Hypothalamus (tissue), 51 donors: Measurements from ENCODE around the gene WIPF1.

Experiments
- DNase-seq, 51 donors: peaks; one replicate each; lab custom pipeline; 2025; lab: John Stamatoyannopoulos, UW

WIPF1 gene

DNA sequence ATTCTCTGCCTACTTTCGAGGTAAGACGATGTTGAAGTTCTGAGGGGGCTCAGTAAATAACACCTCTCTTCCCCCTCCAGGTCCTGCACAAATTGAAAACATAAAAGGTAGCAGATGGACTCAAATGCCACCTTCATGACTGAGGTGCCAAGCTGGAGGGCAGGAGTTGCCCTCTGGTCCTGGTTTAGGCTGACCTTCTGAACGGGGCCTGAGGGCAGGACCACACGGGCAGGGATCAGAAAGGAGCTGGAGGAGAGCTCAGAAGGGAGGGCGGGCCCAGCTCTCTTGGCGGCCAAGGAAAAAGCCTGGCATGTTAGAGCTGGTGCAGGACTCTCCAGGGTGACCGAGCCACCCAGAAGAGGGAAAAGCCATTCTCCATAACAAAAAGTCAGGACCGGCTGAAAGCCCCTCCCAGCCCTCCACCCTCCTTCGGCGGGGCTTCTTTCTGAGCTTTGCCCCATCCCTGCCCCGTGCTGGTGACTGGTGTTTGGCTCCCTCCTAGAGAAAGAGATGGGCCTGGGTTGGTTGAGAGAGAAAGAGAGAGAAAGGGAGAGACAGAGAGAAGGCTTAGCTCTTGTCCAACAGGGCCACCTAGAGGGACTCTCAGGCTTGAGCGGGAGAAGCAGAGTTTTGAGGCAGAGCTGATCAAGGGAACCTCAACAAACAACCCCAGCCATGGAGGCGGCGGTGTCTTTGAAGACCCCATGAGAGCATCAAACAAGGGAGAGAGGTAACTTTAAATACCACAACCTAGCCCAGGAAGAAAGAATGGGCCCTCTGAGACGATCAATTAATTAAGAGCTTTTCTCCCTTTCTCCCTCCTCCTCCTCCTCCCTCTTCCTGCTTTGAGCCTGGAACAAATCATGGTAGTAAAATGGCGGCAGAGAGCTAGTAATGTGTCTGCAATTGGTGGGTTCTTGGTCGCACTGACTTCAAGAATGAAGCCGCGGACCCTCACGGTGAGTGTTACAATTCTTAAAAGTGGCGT lies 50.8 kb downstream of the WIPF1 start:
- peak in 28 of 51 donors; percentile 4 to 63 (median 22) for DNase-seq

DNA sequence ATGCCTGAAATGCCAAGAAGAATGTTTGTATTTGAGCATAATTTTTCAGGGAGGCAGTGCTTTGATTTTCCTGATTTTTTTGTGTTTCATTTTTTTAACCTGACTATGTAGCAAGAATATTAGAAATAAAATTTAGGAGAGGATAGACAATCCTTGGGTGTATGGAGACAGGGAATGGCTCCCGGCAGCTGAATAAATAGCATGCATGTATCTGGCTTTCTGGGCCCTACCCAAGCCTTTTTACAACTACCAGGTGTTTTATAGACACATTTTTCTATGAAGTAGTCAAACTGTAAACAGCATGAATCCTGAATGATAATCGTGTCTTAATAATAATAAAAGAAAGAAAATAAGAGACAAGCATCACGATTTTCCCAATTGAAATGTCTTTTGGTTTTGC lies 52.4 kb downstream of the WIPF1 start:
- DNase-seq, result no peak

DNA sequence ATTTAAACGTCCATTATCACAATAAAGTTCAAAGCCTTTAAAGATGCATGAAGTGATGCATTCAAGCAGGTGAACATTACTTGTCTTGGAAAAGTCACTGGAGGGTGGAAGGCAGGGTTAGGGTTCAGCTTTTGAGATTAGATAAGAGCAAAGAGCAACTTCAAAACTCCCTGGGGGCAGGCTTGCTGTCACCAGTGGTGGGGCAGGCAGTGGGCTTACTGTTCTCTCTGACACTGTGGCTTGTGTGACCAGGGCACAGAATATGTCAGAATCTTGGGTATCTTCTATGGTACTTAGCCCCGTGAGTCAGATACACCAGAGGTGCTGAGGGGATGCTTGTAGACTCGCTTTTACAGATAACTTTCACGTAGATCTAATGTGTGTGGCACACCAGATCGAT lies 52.8 kb downstream of the WIPF1 start:
- DNase-seq, result no peak

DNA sequence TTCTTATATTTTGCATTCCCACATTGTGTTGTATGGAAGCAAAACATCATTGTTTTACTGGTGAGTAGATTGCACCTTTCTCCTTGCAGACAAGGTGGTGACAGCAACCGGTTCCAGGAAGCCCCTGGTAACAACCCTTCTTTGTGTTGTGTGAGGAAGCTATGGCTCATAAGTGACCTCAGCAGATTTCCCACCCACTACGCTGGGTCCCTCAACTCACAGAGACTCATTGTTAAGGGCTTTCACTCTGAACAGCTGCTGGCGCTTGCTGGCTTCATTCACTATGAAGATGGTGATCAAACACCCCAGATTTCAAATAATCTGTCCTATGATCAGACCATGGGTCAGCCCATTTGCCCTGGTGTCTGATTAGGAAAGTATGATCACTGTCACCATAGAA lies 53.4 kb downstream of the WIPF1 start:
- peak in 18 of 51 donors; percentile 2 to 39 (median 9) for DNase-seq

DNA sequence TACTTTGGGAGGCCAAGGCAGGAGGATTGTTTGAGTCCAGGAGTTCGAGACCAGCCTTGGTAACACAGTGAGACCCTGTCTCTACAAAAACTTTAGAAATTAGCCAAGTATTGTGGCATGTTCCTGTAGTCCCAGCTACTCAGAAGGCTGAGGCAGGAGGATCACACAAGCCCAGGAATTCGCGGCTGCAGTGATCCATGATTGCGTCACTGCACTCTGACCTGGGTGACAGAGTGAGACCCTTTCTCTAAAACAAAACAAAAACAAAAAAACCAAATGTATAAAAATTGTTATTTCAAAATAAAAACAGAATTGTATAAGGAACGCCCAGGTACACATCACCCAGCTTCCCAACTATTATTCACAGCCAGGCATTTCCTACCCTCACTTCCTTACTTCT lies 56.7 kb downstream of the WIPF1 start:
- DNase-seq, result no peak

DNA sequence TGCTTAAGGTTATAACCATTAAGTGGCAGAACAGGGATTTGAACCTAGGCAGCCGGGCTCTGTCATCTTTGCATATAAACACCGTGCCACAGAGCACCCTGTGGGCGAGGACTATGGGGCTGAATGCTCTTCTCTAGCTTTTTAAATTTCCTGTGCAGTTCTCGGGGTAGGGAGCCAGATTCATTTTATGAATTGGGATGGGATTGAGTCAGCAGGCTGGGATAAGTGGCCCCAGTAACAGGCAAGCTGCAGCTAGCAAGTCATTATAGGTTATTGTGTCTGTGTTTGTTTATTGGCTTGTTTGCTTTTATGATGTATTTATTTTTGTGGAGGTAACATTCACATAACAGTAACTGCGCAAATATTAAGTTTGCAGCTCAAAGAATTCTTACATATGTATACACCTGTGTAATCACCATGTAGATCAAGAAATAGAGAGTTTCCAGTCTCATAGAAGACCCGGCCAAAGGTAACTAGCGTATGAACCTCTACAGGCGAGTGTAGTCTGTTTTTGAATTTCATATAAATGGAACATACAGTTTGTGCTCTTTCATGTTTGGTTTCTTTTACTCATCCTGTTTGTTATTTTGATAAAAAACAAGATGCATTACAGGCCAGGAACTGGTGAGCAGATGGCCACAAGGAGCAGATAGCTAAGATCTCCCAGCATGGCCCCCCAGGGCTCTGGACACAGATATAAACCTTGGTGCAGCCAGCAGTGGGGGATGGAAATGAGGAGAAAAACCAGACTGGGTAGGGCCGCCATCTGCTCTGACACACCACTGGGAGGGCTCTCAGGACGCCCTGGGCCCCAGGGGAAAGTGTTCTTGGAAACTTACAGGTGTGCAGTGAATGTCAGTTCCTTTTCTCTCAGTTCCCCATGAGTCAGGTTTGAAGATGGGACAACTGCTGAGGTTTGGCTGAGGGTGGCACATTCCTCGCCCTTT lies 61.6 kb downstream of the WIPF1 start:
- no peak for DNase-seq

DNA sequence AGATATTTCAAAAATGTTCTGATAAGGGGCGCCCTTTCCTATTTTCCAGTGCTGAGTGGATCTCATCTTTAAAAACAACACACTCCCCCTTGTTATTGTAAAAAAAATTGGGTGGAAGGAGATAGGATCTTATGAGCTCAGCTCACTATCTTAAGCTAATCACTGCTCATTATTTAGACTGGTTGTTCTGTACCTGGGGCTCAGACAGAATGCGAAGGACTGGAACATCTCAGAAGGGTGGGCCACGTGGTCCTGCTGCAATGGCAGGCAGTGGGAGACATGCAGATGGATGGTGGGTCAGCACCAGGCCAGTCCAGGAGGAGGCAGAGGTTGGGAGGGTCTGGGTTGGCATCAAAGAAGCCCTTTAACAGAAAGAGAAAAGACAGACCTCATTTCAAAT lies 62.5 kb downstream of the WIPF1 start:
- no peak for DNase-seq

DNA sequence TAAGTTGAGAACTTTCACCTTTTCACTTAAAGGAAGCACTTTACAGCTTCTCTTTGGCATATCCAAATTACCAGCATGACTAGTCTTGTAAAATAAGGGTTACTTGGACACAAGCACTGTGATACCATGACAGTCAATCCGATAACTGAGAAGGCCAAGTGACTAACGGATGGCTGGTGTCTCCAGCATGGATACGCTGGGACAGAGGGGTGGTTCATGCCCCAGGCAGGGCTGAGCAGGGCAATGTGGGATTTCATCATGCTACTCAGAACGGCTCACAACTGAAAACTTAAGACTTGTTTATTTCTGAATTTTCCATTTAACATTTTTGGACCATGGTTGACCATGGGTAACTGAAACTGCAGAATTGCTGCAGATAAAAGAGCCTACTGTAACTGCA lies 67.7 kb downstream of the WIPF1 start:
- DNase-seq, result no peak

DNA sequence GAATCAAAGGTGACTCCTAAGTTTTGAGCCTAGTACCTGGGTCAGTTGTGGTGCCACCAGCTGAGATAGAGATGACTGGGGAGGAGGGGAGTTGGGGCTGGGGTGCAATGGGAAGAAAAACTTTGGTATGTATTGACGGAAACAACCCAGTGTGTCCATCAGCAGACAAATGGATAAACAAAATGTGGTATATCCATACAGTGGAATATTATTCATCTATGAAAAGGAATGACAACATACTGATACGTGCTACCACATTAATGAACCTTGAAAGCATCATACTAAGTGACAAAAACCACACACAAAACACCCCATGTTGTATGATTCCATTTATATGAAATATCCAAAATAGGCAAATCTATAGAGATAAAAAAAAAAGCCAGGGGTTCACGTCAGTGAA lies 69.6 kb downstream of the WIPF1 start:
- DNase-seq, result no peak

DNA sequence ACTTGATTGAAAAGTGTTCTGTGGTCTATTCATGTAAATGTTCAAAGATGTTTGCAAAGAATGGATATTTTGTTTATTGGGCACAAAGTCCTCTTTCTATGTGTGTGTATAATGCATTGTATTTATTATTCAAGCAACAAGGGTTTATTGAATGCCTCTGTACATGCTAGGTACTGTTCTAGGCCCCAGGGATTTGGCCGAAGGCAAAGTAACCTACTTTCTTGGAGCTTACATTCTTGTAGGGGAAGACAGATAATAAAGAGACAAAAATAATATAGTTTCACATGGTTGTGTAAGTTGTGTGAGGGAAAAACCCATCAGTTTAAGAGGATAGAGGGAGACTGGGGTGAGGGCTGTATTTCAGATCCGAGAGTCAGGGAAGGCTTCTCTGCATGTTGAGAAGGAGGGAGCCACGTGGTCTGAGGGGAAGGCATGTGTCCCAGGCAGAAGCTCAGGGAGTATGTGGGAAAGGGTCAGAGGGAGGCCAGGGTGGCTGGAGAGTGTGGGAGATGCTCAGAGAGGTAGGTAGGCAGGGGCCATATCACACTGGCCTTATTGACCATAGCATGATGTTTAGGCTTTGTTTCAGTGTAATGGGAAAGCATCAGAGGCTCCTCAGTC lies 70.4 kb downstream of the WIPF1 start:
- no peak for DNase-seq

DNA sequence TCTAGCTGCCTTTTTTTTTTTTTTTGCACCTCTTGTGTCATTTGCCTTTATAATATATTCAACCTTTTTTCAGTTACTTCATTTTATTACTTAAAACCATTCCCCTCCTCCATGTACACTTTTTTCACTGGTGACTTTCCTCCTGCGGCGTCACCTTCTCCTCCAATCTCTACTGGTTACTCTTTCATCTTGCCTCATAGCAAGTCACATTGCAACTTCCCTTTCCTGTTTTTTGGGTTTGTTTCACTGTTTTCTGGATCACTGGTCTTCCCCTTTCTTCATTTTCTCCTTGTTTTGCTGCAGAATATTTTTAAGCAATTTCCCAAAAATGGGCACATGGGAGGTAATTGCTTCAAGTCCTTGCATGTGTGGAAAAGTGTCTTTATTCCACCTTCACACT lies 73.1 kb downstream of the WIPF1 start:
- no peak for DNase-seq

DNA sequence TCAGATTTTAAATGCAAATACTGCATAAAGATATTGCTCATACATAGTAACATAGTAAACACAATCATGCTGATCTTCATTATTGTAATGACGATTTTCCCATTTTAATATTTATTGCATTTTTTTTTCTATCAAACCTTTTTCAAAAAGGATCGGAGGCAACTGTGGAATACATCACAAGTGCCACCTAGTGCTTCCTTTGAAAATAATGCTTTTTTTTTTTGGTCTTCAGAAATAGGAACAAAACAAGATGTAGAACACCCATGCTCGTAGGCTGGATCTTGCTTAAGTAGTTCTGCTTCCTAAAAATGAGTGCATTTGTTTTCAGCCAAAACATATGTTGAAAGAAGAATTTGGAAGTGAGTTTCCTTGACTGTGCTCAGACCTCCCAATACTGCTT lies 75.1 kb downstream of the WIPF1 start:
- DNase-seq, result peak in 1 of 51 donors; percentile 43

DNA sequence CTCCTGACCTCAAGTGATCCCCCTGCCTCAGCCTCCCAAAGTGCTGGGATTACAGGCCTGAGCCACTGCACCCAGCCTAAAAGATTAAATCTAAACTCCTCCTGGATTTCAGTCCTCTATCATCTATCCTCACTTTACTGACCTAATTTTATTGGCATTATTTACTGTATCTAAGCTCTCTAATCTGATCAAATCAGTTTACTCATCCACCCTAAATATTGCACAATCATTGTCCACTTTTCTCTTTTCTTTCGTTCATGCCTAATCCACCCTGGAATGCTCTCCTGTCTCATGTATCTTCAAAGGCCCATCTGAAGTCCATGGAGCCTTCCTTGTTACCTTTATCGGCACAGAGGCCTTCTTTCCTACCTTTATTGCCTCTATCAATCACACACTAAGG lies 79.2 kb downstream of the WIPF1 start:
- DNase-seq, result no peak

DNA sequence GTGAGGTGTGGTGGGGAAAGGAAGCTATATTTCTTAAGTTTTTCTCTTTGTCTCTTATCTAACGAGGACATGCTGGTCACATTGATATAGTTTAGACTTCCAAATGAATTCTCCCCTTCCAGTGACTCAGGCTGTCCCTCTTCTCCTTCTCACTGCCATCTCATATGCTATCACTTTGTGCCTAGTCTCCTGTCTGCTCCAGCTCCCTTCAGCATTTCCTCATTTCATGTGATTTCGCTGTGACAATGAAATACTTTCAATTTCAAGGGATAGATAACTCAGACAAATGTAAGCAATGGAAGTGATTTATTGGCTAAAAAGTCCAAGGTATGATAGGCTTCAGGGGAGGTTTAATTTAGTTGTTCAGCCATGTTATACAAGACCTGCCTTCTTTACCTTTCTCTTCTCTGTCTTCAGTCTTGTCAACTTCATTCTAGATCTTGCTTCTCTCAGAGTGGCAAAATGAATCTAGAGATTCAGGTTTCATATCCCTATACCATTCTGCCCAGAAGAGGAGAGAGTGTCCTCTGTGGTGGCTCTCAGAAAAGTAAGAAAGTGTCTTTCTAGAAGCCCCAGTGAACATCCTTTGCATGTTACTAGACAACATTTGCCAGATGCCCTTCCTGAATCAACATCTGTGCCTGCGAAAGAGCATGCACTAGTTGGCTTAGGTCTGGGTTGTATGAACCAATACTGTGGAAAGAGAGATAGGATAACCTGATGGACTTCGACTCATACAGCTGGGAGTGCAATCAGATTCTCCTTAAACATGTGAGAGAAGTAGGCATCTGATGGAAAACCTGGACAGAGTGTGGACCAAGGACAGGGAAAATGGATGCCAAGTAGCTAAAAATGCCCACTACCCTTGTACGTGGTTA lies 80.9 kb downstream of the WIPF1 start:
- no peak for DNase-seq

DNA sequence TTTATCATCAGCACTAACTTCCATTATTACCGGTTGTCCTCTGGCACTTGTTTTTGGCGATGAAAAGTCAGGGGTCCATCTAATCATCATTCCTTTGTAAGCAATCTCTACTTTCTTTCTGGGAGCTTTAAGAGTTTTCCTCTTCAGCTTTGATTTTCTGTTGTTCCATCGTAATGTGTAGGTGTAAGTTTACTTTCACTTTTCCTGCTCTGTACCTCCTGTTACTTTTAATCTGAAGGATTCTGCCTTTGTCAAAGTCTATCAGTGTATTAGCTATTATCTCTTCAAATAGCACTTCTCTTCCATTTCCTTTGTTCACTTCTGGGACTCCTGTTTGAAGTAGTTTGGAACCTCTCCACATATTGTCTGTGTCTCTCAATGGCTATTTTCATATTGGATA lies 85.3 kb downstream of the WIPF1 start:
- no peak for DNase-seq

DNA sequence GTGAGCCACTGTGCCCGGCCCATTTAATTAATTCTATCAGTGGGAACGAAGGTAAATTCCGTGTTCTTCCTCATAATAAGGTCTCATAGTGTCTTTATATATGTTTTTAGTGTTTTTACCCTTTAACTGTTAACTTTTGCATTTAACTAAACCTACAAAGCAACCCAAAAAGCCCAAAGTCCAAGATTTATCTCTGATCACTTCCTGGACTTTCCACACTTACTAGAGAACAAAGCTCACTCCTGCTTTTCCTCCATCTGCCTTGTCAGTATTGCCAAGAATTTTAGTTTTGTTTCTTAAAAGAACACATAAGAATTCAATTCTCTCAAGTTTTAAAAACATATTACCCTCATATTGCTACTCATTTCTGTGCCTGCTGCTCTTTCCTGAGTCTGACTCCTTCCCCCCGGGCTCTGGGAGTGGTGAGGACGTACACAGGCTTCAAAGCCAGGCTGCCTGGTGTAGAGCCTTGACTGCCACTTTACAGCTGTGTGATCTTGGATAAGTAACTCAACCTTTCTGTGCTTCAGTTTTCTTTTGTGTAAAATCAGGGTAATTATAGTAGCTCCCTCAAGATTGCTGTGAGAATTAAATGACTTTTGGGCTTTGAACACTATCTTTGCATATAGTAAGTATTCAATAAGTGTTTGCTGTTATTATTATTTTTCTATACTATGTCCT lies 85.9 kb downstream of the WIPF1 start:
- DNase-seq, result no peak

DNA sequence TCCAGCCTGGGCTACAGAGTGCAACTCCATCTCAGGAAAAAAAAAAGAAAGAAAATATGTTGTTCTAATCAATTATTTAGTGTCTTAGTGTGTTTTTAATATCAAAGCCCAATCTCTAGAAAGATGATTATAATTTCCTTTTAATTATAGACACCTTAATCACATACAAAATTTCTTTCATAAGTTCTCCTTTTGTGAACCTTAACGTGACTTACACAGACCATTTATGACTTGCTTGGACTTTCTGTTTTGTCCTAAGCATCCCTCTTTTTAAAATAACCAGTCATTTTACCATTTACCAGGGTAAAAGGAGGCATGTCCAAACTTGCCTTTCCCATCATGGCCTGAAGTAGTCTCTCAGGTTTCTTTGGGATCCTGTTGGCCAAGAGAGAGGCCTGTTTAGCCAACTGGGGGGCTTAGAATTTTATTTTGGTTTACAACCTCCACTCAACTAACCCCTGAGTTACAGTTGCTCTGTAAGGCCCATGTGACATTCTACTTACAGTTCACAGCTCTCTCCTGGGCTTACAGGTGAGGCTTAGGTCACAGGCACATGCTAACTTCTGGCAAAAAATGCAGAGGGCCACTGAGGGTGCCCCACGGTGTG lies 86.9 kb downstream of the WIPF1 start:
- no peak for DNase-seq
